ENCODE results near the gene PRDM2. TPM values are rescaled to one million over a fixed set of nuclear protein-coding genes. Genes with fewer than 3 reads are reported as not detected.

Gene PRDM2
- total RNA-seq, 6 experiments from 2014 or later = 20.9 to 26.9 (median 25.7) TPM

- H3K36me3 Mint-ChIP-seq (ENCODE audit: low read depth) = peaks cover 33% of the 10 kb centered on the region
- H3K4me3 Mint-ChIP-seq = no peak overlapping the region
- peaks cover 57% of the 10 kb centered on the region for H3K4me1 Mint-ChIP-seq (ENCODE audit: low read depth)
- DNase-seq = no peak
- no peak overlapping the region; the same call in 1 of the 2 replicates for H3K27ac Mint-ChIP-seq
- TF ChIP-seq, protein P1, sequence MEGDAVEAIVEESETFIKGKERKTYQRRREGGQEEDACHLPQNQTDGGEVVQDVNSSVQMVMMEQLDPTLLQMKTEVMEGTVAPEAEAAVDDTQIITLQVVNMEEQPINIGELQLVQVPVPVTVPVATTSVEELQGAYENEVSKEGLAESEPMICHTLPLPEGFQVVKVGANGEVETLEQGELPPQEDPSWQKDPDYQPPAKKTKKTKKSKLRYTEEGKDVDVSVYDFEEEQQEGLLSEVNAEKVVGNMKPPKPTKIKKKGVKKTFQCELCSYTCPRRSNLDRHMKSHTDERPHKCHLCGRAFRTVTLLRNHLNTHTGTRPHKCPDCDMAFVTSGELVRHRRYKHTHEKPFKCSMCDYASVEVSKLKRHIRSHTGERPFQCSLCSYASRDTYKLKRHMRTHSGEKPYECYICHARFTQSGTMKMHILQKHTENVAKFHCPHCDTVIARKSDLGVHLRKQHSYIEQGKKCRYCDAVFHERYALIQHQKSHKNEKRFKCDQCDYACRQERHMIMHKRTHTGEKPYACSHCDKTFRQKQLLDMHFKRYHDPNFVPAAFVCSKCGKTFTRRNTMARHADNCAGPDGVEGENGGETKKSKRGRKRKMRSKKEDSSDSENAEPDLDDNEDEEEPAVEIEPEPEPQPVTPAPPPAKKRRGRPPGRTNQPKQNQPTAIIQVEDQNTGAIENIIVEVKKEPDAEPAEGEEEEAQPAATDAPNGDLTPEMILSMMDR (IDR thresholded peaks at IDR 0.05) = no peak
- H3K27me3 Mint-ChIP-seq (ENCODE audit: insufficient read depth) = no peaks in the 10 kb centered on the region
- H3K9me3 Mint-ChIP-seq = no peaks in the 10 kb centered on the region
These were observed 69.8 kb downstream of the PRDM2 start for GRCh38 chr1:13769830-13770229.

DNA sequence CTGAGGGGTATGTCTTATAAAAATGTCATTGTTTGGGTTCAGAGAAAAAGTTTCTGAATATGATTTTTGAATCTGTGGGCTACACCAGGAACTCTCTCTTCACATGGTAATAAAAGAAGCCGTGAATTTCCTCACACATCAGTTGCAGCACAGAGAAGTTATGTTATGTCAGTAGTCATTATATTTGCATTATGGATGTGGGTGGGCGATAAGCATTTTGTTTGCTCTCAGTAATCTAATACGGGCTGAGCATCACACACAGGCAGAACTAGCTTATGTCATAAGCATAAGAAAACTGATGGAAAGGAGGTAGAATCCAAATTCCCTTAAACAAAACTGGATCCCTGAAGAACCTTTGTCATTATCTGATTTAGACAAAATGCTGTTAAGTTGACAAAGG, 70.8 kb downstream of the PRDM2 start:
- Mint-ChIP-seq H3K4me1 (ENCODE audit: low read depth) (peaks cover 47% of the 10 kb centered on the region), H3K9me3 (no peaks in the 10 kb centered on the region), H3K36me3 (ENCODE audit: low read depth) (peaks cover 33% of the 10 kb centered on the region), H3K27me3 (ENCODE audit: insufficient read depth) (no peaks in the 10 kb centered on the region), H3K4me3 (no peak overlapping the region), H3K27ac (no peak overlapping the region)
- TF ChIP-seq, protein P1 (IDR thresholded peaks at IDR 0.05) = no peak
- no peak for DNase-seq

DNA sequence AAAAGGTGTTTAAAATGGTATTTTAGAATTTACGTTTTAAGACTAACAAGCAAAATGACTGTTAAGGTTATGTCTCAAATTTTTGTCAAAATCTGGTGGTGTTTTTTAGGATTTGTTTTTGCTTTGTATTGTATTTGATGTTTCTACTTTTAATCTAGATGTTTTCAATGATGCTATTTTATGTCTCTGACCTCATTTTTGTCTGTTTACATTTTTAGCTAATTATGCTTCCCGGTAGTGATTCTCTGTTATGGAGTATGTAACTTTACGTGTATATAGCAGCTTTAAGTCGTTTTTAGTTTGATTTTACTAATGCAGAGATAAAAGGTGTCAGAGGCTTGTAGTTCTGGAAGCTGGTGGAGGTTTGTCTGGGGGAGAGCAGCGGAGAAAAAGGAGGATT, 71.8 kb downstream of the PRDM2 start:
- Mint-ChIP-seq H3K4me1 (ENCODE audit: low read depth) (peaks cover 37% of the 10 kb centered on the region), H3K9me3 (no peaks in the 10 kb centered on the region), H3K4me3 (no peak overlapping the region), H3K27ac (no peak overlapping the region), H3K36me3 (ENCODE audit: low read depth) (peaks cover 33% of the 10 kb centered on the region), H3K27me3 (ENCODE audit: insufficient read depth) (no peaks in the 10 kb centered on the region)
- DNase-seq = no peak
- TF ChIP-seq, protein P1 (IDR thresholded peaks at IDR 0.05) = no peak

GRCh38 chr1:13772271-13772670, 72.3 kb downstream of the PRDM2 start:
- no peaks in the 10 kb centered on the region for H3K27me3 Mint-ChIP-seq (ENCODE audit: insufficient read depth)
- no peak overlapping the region for H3K4me3 Mint-ChIP-seq
- DNase-seq = no peak
- H3K4me1 Mint-ChIP-seq (ENCODE audit: low read depth) = peaks cover 32% of the 10 kb centered on the region
- TF ChIP-seq, protein P1 (IDR thresholded peaks at IDR 0.05) = no peak
- H3K27ac Mint-ChIP-seq = no peak overlapping the region
- peaks cover 33% of the 10 kb centered on the region for H3K36me3 Mint-ChIP-seq (ENCODE audit: low read depth)
- H3K9me3 Mint-ChIP-seq = no peaks in the 10 kb centered on the region

GRCh38 chr1:13774121-13774520, 74.1 kb downstream of the PRDM2 start:
- Mint-ChIP-seq H3K27me3 (ENCODE audit: insufficient read depth) (no peaks in the 10 kb centered on the region), H3K4me3 (0 out of 2 replicates have a peak overlapping the region, but pooled peaks have one; percentile 24), H3K27ac (peak overlapping the region; percentile 42; the same call in 1 of the 2 replicates), H3K36me3 (ENCODE audit: low read depth) (peaks cover 39% of the 10 kb centered on the region), H3K9me3 (no peaks in the 10 kb centered on the region), H3K4me1 (ENCODE audit: low read depth) (peaks cover 37% of the 10 kb centered on the region)
- TF ChIP-seq, protein P1 (IDR thresholded peaks at IDR 0.05) = no peak
- DNase-seq = no peak

- TF ChIP-seq, protein P1 (IDR thresholded peaks at IDR 0.05) = no peak
- DNase-seq = no peak
These were observed 75.5 kb downstream of the PRDM2 start for GRCh38 chr1:13775459-13775858.

More at GRCh38 chr1:13775459-13775858, 75.5 kb downstream of the PRDM2 start:
- Mint-ChIP-seq H3K36me3 (ENCODE audit: low read depth) (peaks cover 43% of the 10 kb centered on the region), H3K27me3 (ENCODE audit: insufficient read depth) (no peaks in the 10 kb centered on the region), H3K27ac (no peak overlapping the region), H3K4me3 (no peak overlapping the region), H3K4me1 (ENCODE audit: low read depth) (peaks cover 41% of the 10 kb centered on the region), H3K9me3 (no peaks in the 10 kb centered on the region)

All from HFFc6 (cell line).